CD4-positive, CD25-positive, alpha-beta regulatory T cell (primary cell): ENCODE measurements around the gene GCHFR. TPM values are rescaled to one million over a fixed set of nuclear protein-coding genes. Genes with fewer than 3 reads are reported as not detected.

Source experiments
- ATAC-seq, 2 donors: fragments of 150-1000 bp; cut with Tn5 transposase; one replicate each; pipeline ENCODE4 v1.10.0; 2021; ENCODE audit warnings: low read depth in 2 of 2, moderate number of reproducible peaks in 2 of 2, moderate library complexity in 1 of 2
- DNase-seq, 3 donors: peaks; one replicate each; pipeline versions ENCODE4 v3.0.0 to v3.0.0-alpha.2; 2012 to 2022; ENCODE audit warnings: mixed read lengths in 1 of 3
- H3K27ac ChIP-seq: one replicate; pipeline ENCODE4 v1.7.0; 2013; ENCODE audit warnings: mild to moderate bottlenecking, low read length; ENCODE audit not compliant: insufficient read depth, poor library complexity, severe bottlenecking
- H3K27me3 ChIP-seq: one replicate; pipeline ENCODE4 v1.7.0; 2013; ENCODE audit warnings: low read length; ENCODE audit not compliant: control insufficient read depth, insufficient read depth
- H3K36me3 ChIP-seq: one replicate; pipeline ENCODE4 v1.7.0; 2013; ENCODE audit warnings: mild to moderate bottlenecking, low read length, moderate library complexity; ENCODE audit not compliant: control insufficient read depth, insufficient read depth
- H3K4me1 ChIP-seq: 2 replicates; pipeline ENCODE4 v1.7.0; 2013; ENCODE audit warnings: mild to moderate bottlenecking, low read length; ENCODE audit not compliant: insufficient read depth, control insufficient read depth, poor library complexity, severe bottlenecking
- H3K4me3 ChIP-seq: one replicate; pipeline ENCODE4 v1.7.0; 2013; ENCODE audit warnings: low read depth, mild to moderate bottlenecking, low read length, moderate library complexity
- H3K9me3 ChIP-seq, 2 experiments: 1 replicate in 1 of 2; 2 replicates in 1 of 2; pipeline ENCODE4 v1.7.0; 2013; ENCODE audit warnings: low read length in 2 of 2, mild to moderate bottlenecking in 1 of 2, moderate library complexity in 1 of 2; ENCODE audit not compliant: control insufficient read depth in 2 of 2
- H3K27ac Mint-ChIP-seq, 3 donors: one replicate each; pipeline ENCODE4 v1.8.0; 2020 to 2022; ENCODE audit warnings: mild to moderate bottlenecking in 3 of 3, mixed read lengths in 3 of 3, moderate library complexity in 2 of 3
- H3K27me3 Mint-ChIP-seq: one replicate; pipeline ENCODE4 v1.8.0; 2022; ENCODE audit warnings: mild to moderate bottlenecking, mixed read lengths
- H3K36me3 Mint-ChIP-seq: one replicate; pipeline ENCODE4 v1.8.0; 2020; ENCODE audit warnings: mixed read lengths
- H3K4me1 Mint-ChIP-seq, 4 donors: one replicate each; pipeline ENCODE4 v1.8.0; 2020 to 2022; ENCODE audit warnings: mixed read lengths in 4 of 4, mild to moderate bottlenecking in 1 of 4
- H3K4me3 Mint-ChIP-seq, 4 donors: one replicate each; pipeline ENCODE4 v1.8.0; 2020 to 2022; ENCODE audit warnings: mild to moderate bottlenecking in 4 of 4, mixed read lengths in 4 of 4, moderate library complexity in 3 of 4
- H3K9me3 Mint-ChIP-seq, 7 donors: one replicate each; pipeline ENCODE4 v1.8.0; 2020 to 2022; ENCODE audit warnings: mixed read lengths in 7 of 7, mild to moderate bottlenecking in 3 of 7, moderate library complexity in 2 of 7
- polyA plus RNA-seq, 4 donors: library from polyadenylated mRNA; unstranded; fragments of 300-500 nt; fragmentation: Illumina TruSeq; gene quantifications; one replicate each; pipeline ENCODE4 v1.2.3, GENCODE V29; 2021
- total RNA-seq: library from RNA; stranded (reverse); gene quantifications from one replicate; pipeline ENCODE4 v1.2.3, GENCODE V29; 2022

Gene GCHFR
- total and polyA plus RNA-seq, 5 donors from 2014 or later, result 23.4 to 163 (median 124) TPM

DNA sequence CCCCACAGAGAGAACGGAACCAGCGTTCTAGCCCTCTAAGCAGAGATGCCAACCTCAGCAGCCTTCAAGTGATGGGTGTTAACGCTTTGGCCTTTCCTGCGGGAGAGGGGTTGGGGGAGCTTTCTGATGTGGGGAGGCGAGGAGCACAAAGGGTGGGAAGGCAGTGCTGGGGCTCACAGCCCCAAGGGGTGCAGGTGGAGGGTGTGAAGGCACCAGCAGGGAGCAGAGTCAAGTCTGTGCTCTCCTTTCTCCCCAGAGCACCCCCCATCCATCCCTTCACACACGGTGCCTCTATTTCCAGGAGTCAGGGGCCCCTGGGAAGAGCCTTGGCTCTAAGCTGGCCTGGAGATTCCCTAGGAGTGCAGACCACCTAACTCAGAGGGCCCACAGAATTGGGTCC, 10.0 kb downstream of the GCHFR start:
- Histone ChIP-seq H3K9me3 (no peaks in the 10 kb centered on the region), H3K4me1 (peaks cover 13% of the 10 kb centered on the region), H3K27me3 (no peaks in the 10 kb centered on the region), H3K36me3 (peaks cover 44% of the 10 kb centered on the region), H3K27ac (no peak overlapping the region), H3K4me3 (no peak overlapping the region)
- Mint-ChIP-seq H3K4me3 (no peak overlapping the region), H3K27me3 (no peaks in the 10 kb centered on the region), H3K36me3 (peaks cover 18% of the 10 kb centered on the region), H3K27ac (no peak overlapping the region), H3K9me3 (no peaks in the 10 kb centered on the region), H3K4me1 (peaks cover 0 to 19% (median 12%) of the 10 kb centered on the region in 4 donors)
- DNase-seq, result no peak
- no peak for ATAC-seq

DNA sequence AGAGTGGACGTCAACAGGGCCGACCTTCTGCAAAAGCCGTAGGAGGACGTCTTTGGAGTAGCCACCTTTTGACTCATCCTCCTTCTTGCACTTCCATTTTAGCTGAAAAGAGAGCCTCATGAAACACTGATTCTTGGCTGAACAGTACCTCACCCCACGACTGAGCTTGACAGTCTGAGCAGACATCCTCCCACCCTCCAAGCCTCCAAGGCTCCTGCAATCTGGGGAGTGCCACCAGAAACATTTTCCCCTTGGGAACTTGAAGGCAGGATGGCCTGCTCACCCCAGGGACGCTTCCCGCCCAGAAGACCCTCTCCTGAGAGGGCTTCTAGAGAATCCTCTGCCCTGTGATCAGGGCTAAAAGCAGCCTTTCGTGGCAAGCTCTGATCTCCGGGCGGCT, 11.1 kb downstream of the GCHFR start:
- Histone ChIP-seq H3K4me1 (peaks cover 1% of the 10 kb centered on the region), H3K36me3 (peaks cover 53% of the 10 kb centered on the region), H3K4me3 (no peak overlapping the region), H3K9me3 (no peaks in the 10 kb centered on the region), H3K27ac (no peak overlapping the region), H3K27me3 (no peaks in the 10 kb centered on the region)
- no peak overlapping the region for H3K27ac Mint-ChIP-seq
- H3K9me3 Mint-ChIP-seq, result no peaks in the 10 kb centered on the region
- no peak for DNase-seq
- no peak for ATAC-seq
- H3K36me3 Mint-ChIP-seq, result peaks cover 24% of the 10 kb centered on the region
- H3K4me3 Mint-ChIP-seq, result no peak overlapping the region
- no peaks in the 10 kb centered on the region for H3K27me3 Mint-ChIP-seq
- peaks cover 0 to 9% (median 4%) of the 10 kb centered on the region in 4 donors for H3K4me1 Mint-ChIP-seq

DNA sequence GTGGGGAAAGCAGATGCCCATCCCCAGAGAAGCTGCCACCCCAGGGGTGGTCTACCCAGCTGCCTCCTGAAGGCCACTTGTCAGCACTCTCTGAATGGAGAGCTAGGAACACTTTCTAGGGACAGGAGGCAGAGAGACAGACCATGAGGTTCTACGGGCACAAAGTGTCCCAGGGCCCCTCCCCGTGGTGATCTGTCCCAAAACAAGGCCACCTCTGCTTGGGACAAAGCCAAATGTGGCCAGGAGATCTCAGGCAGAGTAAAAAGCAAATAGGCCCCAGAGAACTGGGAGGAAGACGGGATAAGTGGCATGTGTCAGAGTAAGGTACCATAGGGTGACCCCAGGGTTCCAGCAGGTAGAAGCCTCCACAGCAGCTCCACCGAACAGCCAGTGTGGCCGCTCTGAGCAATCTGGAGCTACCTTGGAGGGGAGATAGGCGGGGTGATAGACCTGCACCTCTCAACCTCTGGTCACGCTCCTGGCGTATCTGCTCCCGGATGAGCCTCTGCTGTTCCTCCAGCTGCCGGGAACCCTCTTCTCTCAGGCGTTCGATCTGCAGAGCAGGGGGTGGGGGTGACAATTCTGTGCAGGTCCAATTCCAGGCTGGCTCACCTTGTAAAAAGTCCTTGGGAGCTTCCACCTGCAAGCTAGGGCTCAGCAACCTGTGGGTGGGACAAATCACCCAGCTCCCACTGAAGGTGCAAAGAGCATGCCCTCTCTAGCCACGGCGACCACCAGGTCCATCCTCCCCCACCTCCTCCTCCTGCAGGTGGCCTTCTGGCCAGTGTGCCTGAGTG, 12.1 kb downstream of the GCHFR start:
- no peak overlapping the region for H3K27ac Mint-ChIP-seq
- peaks cover 24% of the 10 kb centered on the region for H3K36me3 Mint-ChIP-seq
- H3K9me3 ChIP-seq, result no peaks in the 10 kb centered on the region
- no peaks in the 10 kb centered on the region for H3K9me3 Mint-ChIP-seq
- H3K27me3 Mint-ChIP-seq, result no peaks in the 10 kb centered on the region
- no peaks in the 10 kb centered on the region for H3K27me3 ChIP-seq
- H3K4me3 Mint-ChIP-seq, result no peak overlapping the region
- ATAC-seq, result no peak
- DNase-seq, result no peak
- peaks cover 53% of the 10 kb centered on the region for H3K36me3 ChIP-seq
- H3K4me1 Mint-ChIP-seq, result peaks cover 0 to 6% (median under 1%) of the 10 kb centered on the region in 4 donors
- H3K4me3 ChIP-seq, result no peak overlapping the region
- H3K27ac ChIP-seq, result no peak overlapping the region
- no peaks in the 10 kb centered on the region for H3K4me1 ChIP-seq

DNA sequence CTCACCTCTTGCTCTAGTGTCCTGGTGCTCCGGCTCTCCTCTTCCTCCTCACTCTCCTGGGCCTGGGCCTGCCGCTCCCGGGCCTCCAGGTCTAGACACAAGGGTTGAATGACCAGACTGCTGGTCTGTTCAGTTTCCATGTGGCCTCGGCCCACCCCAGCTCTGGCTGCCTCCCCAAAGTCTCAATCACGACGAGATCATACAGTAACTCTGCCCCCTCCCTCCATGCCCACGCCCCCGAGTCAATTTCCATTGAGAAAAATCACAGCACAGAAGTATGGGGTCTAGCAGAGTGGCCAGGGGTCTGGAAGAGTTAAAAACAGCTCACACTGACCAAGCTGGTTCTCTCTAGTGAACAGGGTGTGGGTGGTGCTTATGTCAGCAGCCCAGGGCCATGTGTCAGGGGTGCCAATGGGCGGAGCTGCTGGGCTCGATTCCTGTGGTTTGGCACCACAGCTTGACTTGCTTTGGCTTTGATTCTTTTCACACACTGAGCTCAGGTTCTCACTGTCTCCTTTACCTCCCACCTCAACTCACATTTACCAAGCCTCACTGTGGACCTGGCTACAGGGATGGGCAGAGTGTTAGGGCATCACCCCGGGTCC, 12.8 kb downstream of the GCHFR start:
- peaks cover 24% of the 10 kb centered on the region for H3K36me3 Mint-ChIP-seq
- H3K4me3 ChIP-seq, result no peak overlapping the region
- no peak for ATAC-seq
- no peaks in the 10 kb centered on the region for H3K4me1 ChIP-seq
- H3K27me3 Mint-ChIP-seq, result no peaks in the 10 kb centered on the region
- no peaks in the 10 kb centered on the region for H3K9me3 ChIP-seq
- H3K9me3 Mint-ChIP-seq, result no peaks in the 10 kb centered on the region
- peaks cover 0 to 6% (median 0%) of the 10 kb centered on the region in 4 donors for H3K4me1 Mint-ChIP-seq
- H3K4me3 Mint-ChIP-seq, result no peak overlapping the region
- no peak overlapping the region for H3K27ac ChIP-seq
- no peaks in the 10 kb centered on the region for H3K27me3 ChIP-seq
- DNase-seq, result peak in 1 of 3 donors; percentile 64
- H3K27ac Mint-ChIP-seq, result no peak overlapping the region
- H3K36me3 ChIP-seq, result peaks cover 53% of the 10 kb centered on the region

DNA sequence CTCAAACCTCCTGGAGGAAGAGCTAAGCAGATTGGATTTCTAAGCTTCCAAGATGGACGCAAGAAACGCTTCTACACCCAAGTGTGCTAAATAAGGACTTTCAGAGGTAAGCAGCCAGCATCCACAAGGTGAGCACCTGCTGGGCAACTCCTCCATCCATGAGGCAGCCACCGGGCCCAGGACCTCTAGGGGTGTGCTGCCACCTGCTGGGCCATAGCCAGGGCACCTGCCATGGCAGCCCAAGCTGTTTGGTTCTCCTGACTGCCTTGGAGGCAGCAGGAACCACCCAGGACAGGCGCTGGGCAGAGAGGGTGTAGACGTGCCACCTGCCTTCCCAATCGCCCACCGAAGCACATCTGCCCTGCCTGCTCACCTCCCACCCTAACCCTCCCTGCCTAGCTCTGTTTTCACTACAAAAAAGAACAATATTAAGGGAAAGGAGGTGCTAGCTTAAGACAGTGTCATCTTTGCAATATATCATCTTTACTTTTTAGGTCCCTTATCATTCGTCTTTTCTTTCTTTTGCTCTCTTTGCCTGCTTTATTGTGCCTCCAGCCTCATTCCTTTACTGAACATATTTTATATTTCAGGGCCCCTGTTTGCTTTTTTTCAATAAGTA, 18.9 kb downstream of the GCHFR start:
- Mint-ChIP-seq H3K27ac (peak overlapping the region in 1 of 3 donors; percentile 62), H3K4me3 (no peak overlapping the region), H3K27me3 (no peaks in the 10 kb centered on the region), H3K9me3 (no peaks in the 10 kb centered on the region), H3K36me3 (peaks cover 9% of the 10 kb centered on the region), H3K4me1 (peaks cover 11 to 27% (median 14%) of the 10 kb centered on the region in 4 donors)
- peaks cover 13% of the 10 kb centered on the region for H3K36me3 ChIP-seq
- no peak overlapping the region for H3K4me3 ChIP-seq
- H3K4me1 ChIP-seq, result peaks cover 10% of the 10 kb centered on the region
- no peak overlapping the region for H3K27ac ChIP-seq
- ATAC-seq, result peak; percentile 94 to 97
- H3K9me3 ChIP-seq, result no peaks in the 10 kb centered on the region
- no peaks in the 10 kb centered on the region for H3K27me3 ChIP-seq
- DNase-seq, result peak; percentile 71 to 82 (median 79)

DNA sequence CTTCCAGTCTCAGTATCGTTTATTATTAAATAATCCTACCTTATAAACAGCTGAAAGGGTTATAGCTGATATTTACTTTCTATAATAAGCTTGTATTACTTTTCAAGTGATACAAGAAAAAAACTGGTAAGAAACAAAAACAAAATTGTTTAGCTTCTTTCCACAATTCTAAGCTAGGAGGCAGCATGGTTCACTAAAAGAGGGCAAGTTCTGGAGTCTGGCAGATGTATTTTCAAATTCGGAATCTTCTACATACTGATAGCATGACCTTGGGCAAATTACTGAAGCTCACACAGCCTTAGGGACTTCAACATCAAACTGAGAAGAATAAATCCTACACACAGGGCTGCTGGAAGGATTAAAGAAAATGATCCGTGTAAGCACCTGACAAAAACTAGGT, 21.3 kb downstream of the GCHFR start:
- no peaks in the 10 kb centered on the region for H3K27me3 ChIP-seq
- no peaks in the 10 kb centered on the region for H3K36me3 ChIP-seq
- no peak overlapping the region for H3K4me3 ChIP-seq
- no peak overlapping the region for H3K27ac Mint-ChIP-seq
- peaks cover 3% of the 10 kb centered on the region for H3K36me3 Mint-ChIP-seq
- no peaks in the 10 kb centered on the region for H3K9me3 ChIP-seq
- H3K4me3 Mint-ChIP-seq, result no peak overlapping the region
- ATAC-seq, result no peak
- H3K4me1 Mint-ChIP-seq, result peaks cover 11 to 38% (median 23%) of the 10 kb centered on the region in 4 donors
- H3K4me1 ChIP-seq, result peaks cover 14% of the 10 kb centered on the region
- H3K27ac ChIP-seq, result no peak overlapping the region
- DNase-seq, result no peak
- H3K9me3 Mint-ChIP-seq, result peaks cover 0 to 1% (median 0%) of the 10 kb centered on the region in 7 donors
- H3K27me3 Mint-ChIP-seq, result no peaks in the 10 kb centered on the region

DNA sequence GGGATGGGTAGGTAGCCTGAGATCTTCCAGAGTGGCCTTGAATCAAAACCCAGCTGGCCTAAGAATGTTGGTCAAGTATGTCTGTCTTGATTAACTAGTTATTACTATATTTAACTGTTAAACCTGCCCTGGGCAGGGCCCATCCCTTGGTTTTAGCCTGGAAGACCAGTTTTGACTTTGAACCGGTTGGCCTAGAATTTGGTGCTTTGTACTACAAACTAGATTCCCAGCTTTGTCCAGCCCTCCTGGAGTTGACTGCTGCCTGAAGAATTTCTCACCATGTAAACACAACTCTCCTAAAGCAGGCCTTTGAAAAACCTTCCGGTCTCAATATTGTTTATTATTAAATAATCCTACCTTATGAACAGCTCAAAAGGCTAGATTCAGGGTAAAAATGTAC, 21.9 kb downstream of the GCHFR start:
- DNase-seq, result no peak
- H3K4me1 ChIP-seq, result peaks cover 14% of the 10 kb centered on the region
- H3K36me3 ChIP-seq, result no peaks in the 10 kb centered on the region
- no peak overlapping the region for H3K27ac Mint-ChIP-seq
- H3K9me3 ChIP-seq, result no peaks in the 10 kb centered on the region
- peaks cover 3% of the 10 kb centered on the region for H3K36me3 Mint-ChIP-seq
- no peaks in the 10 kb centered on the region for H3K27me3 ChIP-seq
- ATAC-seq, result no peak
- no peak overlapping the region for H3K4me3 ChIP-seq
- H3K4me1 Mint-ChIP-seq, result peaks cover 11 to 38% (median 23%) of the 10 kb centered on the region in 4 donors
- no peak overlapping the region for H3K27ac ChIP-seq
- H3K4me3 Mint-ChIP-seq, result no peak overlapping the region
- H3K9me3 Mint-ChIP-seq, result peaks cover 0 to 1% (median 0%) of the 10 kb centered on the region in 7 donors
- H3K27me3 Mint-ChIP-seq, result no peaks in the 10 kb centered on the region
